ENCODE results near the gene KAZN. TPM values are rescaled to one million over a fixed set of nuclear protein-coding genes. Genes with fewer than 3 reads are reported as not detected.

The KAZN gene
- total RNA-seq, 2 donors from 2014 or later = 9.8 to 12.2 TPM

DNA sequence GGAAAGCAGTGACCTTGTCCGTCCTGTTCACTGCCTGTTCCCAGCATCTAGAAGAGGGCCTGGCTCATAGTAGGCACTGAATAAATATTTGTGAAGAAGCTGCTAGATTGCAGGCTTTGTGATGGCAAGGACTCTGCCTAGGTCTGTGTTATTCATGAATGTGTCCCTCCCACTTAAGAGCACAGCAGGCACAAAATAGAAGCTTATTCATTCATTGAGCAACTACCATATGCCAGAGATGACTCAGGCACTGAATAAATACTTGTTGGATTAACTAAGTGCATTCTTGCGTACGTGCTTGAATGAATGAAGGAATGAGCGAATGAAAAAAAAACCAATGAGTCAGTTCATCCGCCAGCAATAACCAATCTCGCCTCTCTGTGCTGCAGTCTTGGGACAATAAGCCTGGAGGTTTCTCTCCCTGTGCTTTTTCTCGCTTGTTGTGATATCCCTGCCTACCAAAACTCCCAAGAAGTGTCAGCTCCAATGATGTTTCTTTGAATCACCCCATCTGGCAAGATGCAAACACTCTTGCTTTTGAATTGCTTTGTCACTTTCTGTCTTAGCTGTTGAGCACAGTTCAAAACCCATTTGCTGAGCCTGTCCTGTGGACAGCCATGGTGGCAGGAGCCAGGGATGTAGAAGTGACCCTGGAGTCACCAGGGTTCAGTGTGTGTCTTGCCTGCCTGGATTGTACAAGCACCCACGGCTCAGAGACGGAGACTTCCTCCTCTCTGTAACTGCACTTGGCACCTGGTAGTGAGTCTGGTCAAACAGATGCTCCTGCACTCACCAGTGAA is 143.9 kb downstream of the KAZN start:
- Histone ChIP-seq H3K4me1 (no peaks in the 10 kb centered on the region), H3K4me3 (no peak overlapping the region), H3K27me3 (no peaks in the 10 kb centered on the region), H3K9me3 (no peaks in the 10 kb centered on the region), H3K27ac (no peak overlapping the region), H3K36me3 (no peaks in the 10 kb centered on the region), H3K9ac (ENCODE audit: low read depth in 2 of 2, low read length in 2 of 2) (no peak overlapping the region)
- DNase-seq = no peak
- intact Hi-C loops (cut with DNase I) = no loop called here
- TF ChIP-seq, protein P1, sequence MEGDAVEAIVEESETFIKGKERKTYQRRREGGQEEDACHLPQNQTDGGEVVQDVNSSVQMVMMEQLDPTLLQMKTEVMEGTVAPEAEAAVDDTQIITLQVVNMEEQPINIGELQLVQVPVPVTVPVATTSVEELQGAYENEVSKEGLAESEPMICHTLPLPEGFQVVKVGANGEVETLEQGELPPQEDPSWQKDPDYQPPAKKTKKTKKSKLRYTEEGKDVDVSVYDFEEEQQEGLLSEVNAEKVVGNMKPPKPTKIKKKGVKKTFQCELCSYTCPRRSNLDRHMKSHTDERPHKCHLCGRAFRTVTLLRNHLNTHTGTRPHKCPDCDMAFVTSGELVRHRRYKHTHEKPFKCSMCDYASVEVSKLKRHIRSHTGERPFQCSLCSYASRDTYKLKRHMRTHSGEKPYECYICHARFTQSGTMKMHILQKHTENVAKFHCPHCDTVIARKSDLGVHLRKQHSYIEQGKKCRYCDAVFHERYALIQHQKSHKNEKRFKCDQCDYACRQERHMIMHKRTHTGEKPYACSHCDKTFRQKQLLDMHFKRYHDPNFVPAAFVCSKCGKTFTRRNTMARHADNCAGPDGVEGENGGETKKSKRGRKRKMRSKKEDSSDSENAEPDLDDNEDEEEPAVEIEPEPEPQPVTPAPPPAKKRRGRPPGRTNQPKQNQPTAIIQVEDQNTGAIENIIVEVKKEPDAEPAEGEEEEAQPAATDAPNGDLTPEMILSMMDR (IDR thresholded peaks at IDR 0.05) = no peak

DNA sequence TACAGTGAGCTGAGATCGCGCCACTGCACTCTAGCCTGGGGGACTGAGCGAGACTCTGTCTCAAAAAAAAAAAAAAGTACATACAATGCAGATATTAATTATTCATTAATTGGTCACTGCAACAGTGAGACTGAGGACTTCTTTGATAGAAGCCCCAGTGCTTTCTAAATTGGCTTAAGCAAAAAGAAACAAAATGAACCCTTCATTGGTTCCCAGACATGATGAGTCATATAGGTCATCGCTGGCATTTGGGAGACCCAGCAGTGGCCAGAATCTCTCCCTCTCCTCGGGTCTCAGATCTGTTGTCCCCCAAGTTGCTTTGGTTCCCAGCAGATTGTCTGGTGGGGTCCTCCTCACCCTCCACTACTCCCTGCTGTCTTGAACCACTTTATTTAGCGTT is 144.9 kb downstream of the KAZN start:
- intact Hi-C loops (cut with DNase I) = no loop called here
- Histone ChIP-seq H3K27me3 (no peaks in the 10 kb centered on the region), H3K27ac (no peak overlapping the region), H3K36me3 (no peaks in the 10 kb centered on the region), H3K4me1 (no peaks in the 10 kb centered on the region), H3K9me3 (no peaks in the 10 kb centered on the region), H3K9ac (ENCODE audit: low read depth in 2 of 2, low read length in 2 of 2) (no peak overlapping the region), H3K4me3 (no peak overlapping the region)
- TF ChIP-seq, protein P1 (IDR thresholded peaks at IDR 0.05) = no peak
- no peak for DNase-seq

- TF ChIP-seq, protein P1 (IDR thresholded peaks at IDR 0.05) = no peak
- no peak overlapping the region for H3K4me3 ChIP-seq
- H3K27ac ChIP-seq = no peak overlapping the region
- no peak for DNase-seq
- no peaks in the 10 kb centered on the region for H3K4me1 ChIP-seq
- intact Hi-C loops (cut with DNase I) = no loop called here
- no peaks in the 10 kb centered on the region for H3K27me3 ChIP-seq
- H3K9ac ChIP-seq (ENCODE audit: low read depth in 2 of 2, low read length in 2 of 2) = no peak overlapping the region
- no peaks in the 10 kb centered on the region for H3K9me3 ChIP-seq
- H3K36me3 ChIP-seq = no peaks in the 10 kb centered on the region
These were observed 146.7 kb downstream of the KAZN start for GRCh38 chr1:14745001-14745720.

- TF ChIP-seq, protein P1 (IDR thresholded peaks at IDR 0.05) = no peak
- DNase-seq = no peak
- Histone ChIP-seq H3K36me3 (no peaks in the 10 kb centered on the region), H3K4me1 (no peaks in the 10 kb centered on the region), H3K4me3 (no peak overlapping the region), H3K27ac (no peak overlapping the region), H3K9ac (ENCODE audit: low read depth in 2 of 2, low read length in 2 of 2) (no peak overlapping the region), H3K27me3 (no peaks in the 10 kb centered on the region), H3K9me3 (no peaks in the 10 kb centered on the region)
- intact Hi-C loops (cut with DNase I) = no loop called here
These were observed 147.3 kb downstream of the KAZN start for GRCh38 chr1:14745789-14746188.

- no peak for DNase-seq
- TF ChIP-seq, protein P1 (IDR thresholded peaks at IDR 0.05) = no peak
- intact Hi-C loops (cut with DNase I) = no loop called here
- no peaks in the 10 kb centered on the region for H3K9me3 ChIP-seq
- H3K9ac ChIP-seq (ENCODE audit: low read depth in 2 of 2, low read length in 2 of 2) = no peak overlapping the region
- H3K36me3 ChIP-seq = no peaks in the 10 kb centered on the region
- H3K4me1 ChIP-seq = no peaks in the 10 kb centered on the region
- H3K27ac ChIP-seq = no peak overlapping the region
- no peaks in the 10 kb centered on the region for H3K27me3 ChIP-seq
- H3K4me3 ChIP-seq = no peak overlapping the region
These were observed 147.9 kb downstream of the KAZN start for GRCh38 chr1:14746393-14746792.

Data from colonic mucosa (tissue), 4 donors.